ENCODE results near the gene PPP2R3A. TPM values are rescaled to one million over a fixed set of nuclear protein-coding genes. Genes with fewer than 3 reads are reported as not detected.

The PPP2R3A gene
- total RNA-seq, 1 donor from 2014 or later: 35.0 TPM

DNA sequence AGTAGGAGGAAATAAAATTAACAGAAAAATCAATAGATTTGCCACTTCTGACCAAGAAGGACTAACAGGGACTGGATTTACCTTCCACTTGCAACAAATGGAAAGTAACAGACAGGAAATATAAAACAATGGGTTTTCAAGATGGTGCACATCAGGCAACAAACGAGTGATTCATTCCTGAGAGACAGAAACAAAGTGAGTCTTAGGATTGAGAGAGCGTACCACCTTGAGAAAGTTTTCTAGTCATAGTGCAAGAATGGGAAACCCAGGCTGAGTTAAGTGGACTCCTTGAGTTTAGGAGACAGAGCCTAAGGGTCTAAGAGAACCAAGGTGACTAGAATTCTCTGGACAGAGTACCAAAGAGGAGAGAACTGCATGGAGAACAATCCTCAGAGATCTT, 101.7 kb downstream of the PPP2R3A start:
- Mint-ChIP-seq H3K9me3 (ENCODE audit: low read depth) (peaks cover 1% of the 10 kb centered on the region), H3K27ac (peak overlapping the region; percentile 23), H3K4me1 (ENCODE audit: low read depth) (no peaks in the 10 kb centered on the region), H3K27me3 (no peaks in the 10 kb centered on the region), H3K36me3 (ENCODE audit: insufficient read depth) (peaks cover 20% of the 10 kb centered on the region), H3K4me3 (ENCODE audit: low read depth) (no peak overlapping the region)
- no peak for DNase-seq (ENCODE audit: low spot score, unreplicated experiment)
- TF ChIP-seq, protein P1, sequence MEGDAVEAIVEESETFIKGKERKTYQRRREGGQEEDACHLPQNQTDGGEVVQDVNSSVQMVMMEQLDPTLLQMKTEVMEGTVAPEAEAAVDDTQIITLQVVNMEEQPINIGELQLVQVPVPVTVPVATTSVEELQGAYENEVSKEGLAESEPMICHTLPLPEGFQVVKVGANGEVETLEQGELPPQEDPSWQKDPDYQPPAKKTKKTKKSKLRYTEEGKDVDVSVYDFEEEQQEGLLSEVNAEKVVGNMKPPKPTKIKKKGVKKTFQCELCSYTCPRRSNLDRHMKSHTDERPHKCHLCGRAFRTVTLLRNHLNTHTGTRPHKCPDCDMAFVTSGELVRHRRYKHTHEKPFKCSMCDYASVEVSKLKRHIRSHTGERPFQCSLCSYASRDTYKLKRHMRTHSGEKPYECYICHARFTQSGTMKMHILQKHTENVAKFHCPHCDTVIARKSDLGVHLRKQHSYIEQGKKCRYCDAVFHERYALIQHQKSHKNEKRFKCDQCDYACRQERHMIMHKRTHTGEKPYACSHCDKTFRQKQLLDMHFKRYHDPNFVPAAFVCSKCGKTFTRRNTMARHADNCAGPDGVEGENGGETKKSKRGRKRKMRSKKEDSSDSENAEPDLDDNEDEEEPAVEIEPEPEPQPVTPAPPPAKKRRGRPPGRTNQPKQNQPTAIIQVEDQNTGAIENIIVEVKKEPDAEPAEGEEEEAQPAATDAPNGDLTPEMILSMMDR (IDR thresholded peaks at IDR 0.05; ENCODE audit: unreplicated experiment): no peak

DNA sequence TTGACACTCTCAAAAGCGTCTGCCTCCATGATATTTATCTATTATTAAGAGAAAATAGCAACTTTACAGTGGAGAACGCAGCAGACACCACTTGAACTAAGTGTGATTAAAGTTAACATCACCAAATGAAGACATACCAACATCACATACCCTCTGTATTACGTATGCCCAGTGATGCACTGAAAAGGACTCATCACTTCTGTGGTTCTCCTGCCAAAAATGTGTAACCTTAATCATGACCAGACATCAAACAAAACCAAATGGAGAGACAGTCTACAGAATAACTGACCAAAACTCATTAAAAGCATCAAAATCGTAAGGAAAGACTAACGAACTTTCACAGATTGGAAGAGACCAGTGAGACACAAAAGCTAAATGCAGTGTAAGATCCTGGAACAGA, 103.2 kb downstream of the PPP2R3A start:
- H3K36me3 Mint-ChIP-seq (ENCODE audit: insufficient read depth): peaks cover 13% of the 10 kb centered on the region
- TF ChIP-seq, protein P1 (IDR thresholded peaks at IDR 0.05; ENCODE audit: unreplicated experiment): no peak
- H3K4me1 Mint-ChIP-seq (ENCODE audit: low read depth): no peaks in the 10 kb centered on the region
- DNase-seq (ENCODE audit: low spot score, unreplicated experiment): no peak
- H3K27me3 Mint-ChIP-seq: no peaks in the 10 kb centered on the region
- H3K4me3 Mint-ChIP-seq (ENCODE audit: low read depth): no peak overlapping the region
- no peak overlapping the region for H3K27ac Mint-ChIP-seq
- no peaks in the 10 kb centered on the region for H3K9me3 Mint-ChIP-seq (ENCODE audit: low read depth)

DNA sequence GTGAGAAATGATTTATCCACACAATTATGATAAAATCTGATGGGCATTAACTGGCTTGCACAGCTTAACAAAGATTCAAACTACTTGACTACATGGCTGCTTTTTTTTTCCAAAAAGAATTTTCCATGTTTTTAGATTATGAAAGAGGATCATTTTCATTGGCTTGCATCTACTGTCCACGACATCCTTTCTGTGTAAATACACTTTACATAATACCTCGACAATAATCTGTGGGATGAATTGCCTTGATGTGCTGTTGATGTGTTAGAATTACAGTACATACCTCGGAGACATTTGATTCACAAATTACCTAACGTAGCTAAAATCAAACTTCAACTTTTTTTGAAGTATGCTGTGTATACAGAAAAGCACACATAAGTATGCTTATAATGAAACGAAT, 104.4 kb downstream of the PPP2R3A start:
- Mint-ChIP-seq H3K27me3 (no peaks in the 10 kb centered on the region), H3K36me3 (ENCODE audit: insufficient read depth) (peaks cover 13% of the 10 kb centered on the region), H3K4me1 (ENCODE audit: low read depth) (no peaks in the 10 kb centered on the region), H3K27ac (no peak overlapping the region), H3K4me3 (ENCODE audit: low read depth) (no peak overlapping the region), H3K9me3 (ENCODE audit: low read depth) (no peaks in the 10 kb centered on the region)
- TF ChIP-seq, protein P1 (IDR thresholded peaks at IDR 0.05; ENCODE audit: unreplicated experiment): no peak
- DNase-seq (ENCODE audit: low spot score, unreplicated experiment): no peak

DNA sequence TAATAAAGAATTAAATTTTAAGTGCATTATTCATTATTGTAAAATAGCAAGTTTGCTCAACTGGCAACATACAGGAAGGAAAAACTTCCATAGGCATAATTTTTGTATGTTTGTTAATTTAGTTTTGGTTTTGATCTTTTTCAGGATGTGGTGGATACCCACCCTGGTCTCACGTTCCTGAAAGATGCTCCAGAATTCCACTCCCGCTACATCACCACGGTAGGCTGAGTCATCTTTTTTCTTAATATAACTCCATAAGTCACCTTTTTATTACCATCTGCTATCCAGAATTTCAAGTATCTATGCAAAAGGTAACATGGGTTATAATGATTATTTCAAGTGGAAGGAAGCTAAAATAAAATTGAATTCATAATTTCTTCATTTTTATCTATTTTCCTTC, 104.8 kb downstream of the PPP2R3A start:
- TF ChIP-seq, protein P1 (IDR thresholded peaks at IDR 0.05; ENCODE audit: unreplicated experiment): no peak
- Mint-ChIP-seq H3K36me3 (ENCODE audit: insufficient read depth) (peaks cover 13% of the 10 kb centered on the region), H3K4me1 (ENCODE audit: low read depth) (no peaks in the 10 kb centered on the region), H3K9me3 (ENCODE audit: low read depth) (no peaks in the 10 kb centered on the region), H3K4me3 (ENCODE audit: low read depth) (no peak overlapping the region), H3K27me3 (no peaks in the 10 kb centered on the region), H3K27ac (no peak overlapping the region)
- no peak for DNase-seq (ENCODE audit: low spot score, unreplicated experiment)

DNA sequence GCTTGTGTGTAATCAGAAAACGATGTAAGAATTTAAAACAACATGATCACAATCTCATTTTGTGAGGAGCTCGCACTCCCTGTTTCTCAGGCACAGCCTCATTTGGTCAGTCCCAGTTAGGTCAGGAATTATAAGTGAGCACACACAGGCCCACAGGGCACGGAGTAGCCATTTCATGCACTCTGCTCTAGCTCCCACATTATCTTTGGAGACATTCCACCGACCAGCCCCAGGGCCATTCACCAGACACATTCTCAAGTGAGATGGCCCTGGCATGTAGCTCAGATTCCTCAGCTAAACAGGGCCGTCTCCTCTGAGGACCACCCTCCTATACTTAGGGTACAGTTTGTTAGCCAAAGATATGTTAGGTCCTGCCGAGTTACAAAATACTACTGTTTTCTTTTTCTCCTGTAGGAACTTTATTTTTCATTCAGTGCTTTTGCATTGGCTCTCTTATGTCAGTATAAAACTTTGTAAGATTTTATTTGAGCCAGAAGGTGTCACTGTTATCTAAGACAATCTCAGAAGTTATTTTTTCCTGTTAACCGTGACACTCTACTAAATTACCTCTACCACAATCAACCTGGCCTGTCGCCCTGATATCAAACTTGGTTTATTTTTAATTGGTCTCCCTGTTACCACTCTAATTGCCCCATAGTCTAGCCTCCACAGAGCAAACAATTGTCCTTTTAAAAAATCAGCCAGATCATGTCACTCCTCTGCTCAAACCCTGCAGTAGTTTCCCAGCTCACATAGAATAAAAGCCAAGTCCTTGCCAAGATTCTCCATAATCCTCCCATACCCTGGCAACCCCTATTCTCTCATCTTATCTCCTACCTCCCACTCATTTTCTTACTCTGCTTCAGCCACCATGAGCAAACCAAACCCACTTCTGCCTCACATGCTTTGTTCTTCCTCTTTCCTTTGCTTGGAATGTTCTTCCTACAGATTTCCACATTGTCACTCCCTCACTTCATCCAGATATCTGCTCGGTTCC, 105.7 kb downstream of the PPP2R3A start:
- DNase-seq (ENCODE audit: low spot score, unreplicated experiment): no peak
- no peaks in the 10 kb centered on the region for H3K9me3 Mint-ChIP-seq (ENCODE audit: low read depth)
- no peaks in the 10 kb centered on the region for H3K4me1 Mint-ChIP-seq (ENCODE audit: low read depth)
- peak overlapping the region; percentile 38 for H3K27ac Mint-ChIP-seq
- no peaks in the 10 kb centered on the region for H3K27me3 Mint-ChIP-seq
- no peak overlapping the region for H3K4me3 Mint-ChIP-seq (ENCODE audit: low read depth)
- TF ChIP-seq, protein P1 (IDR thresholded peaks at IDR 0.05; ENCODE audit: unreplicated experiment): no peak
- peaks cover 10% of the 10 kb centered on the region for H3K36me3 Mint-ChIP-seq (ENCODE audit: insufficient read depth)
